CD8-positive, alpha-beta memory T cell (primary cell): ENCODE measurements around the gene PDXDC1. TPM values are rescaled to one million over a fixed set of nuclear protein-coding genes. Genes with fewer than 3 reads are reported as not detected.
A peak's percentile ranks its signal among the peaks of the same experiment; 100 is the strongest.
"Not testable (repeated sequence)": the region's sequence is repeated elsewhere in the genome, so short reads cannot be mapped to it uniquely, and the experiment has no call there.

Source experiments
- CTCF ChIA-PET: fragments of 350-600 bp; sonication (Branson Sonifier 250); formaldehyde crosslinking; loops from one replicate; lab custom pipeline; 2021; ENCODE audit warnings: antibody characterized with exemption; lab: Charles Lee
- POLR2A ChIA-PET: fragments of 350-600 bp; sonication (Branson Sonifier 250); formaldehyde crosslinking; loops from one replicate; lab custom pipeline; 2021; ENCODE audit warnings: antibody characterized with exemption; lab: Charles Lee
- DNase-seq, 5 donors: peaks; one replicate each; pipeline versions ENCODE4 v3.0.0 to v3.0.0-alpha.2; 2020 to 2022; ENCODE audit warnings: mixed read lengths in 1 of 5
- H3K27ac ChIP-seq: one replicate; pipeline ENCODE4 v1.7.0; 2013; ENCODE audit warnings: low read depth, mild to moderate bottlenecking, low read length, moderate library complexity
- H3K27me3 ChIP-seq: 2 replicates; pipeline ENCODE4 v1.7.0; 2013; ENCODE audit warnings: low read length, mild to moderate bottlenecking; ENCODE audit not compliant: insufficient read depth, poor library complexity, severe bottlenecking
- H3K36me3 ChIP-seq: 2 replicates; pipeline ENCODE4 v1.7.0; 2013; ENCODE audit warnings: mild to moderate bottlenecking, low read length, moderate library complexity; ENCODE audit not compliant: insufficient read depth
- H3K4me1 ChIP-seq: 2 replicates; pipeline ENCODE4 v1.7.0; 2013; ENCODE audit warnings: mild to moderate bottlenecking, low read length, moderate library complexity; ENCODE audit not compliant: insufficient read depth
- H3K4me3 ChIP-seq: 2 replicates; pipeline ENCODE4 v1.7.0; 2013; ENCODE audit warnings: mild to moderate bottlenecking, low read length
- H3K9me3 ChIP-seq: 2 replicates; pipeline ENCODE4 v1.7.0; 2013; ENCODE audit warnings: mild to moderate bottlenecking, low read length
- H3K27ac Mint-ChIP-seq, 8 donors: one replicate each; pipeline ENCODE4 v1.8.0; 2020 to 2021; ENCODE audit warnings: mixed read lengths in 8 of 8, mild to moderate bottlenecking in 6 of 8, inconsistent platforms in 3 of 8, moderate library complexity in 3 of 8
- H3K27me3 Mint-ChIP-seq, 2 donors: one replicate each; pipeline ENCODE4 v1.8.0; 2020 to 2021; ENCODE audit warnings: mixed read lengths in 2 of 2, mild to moderate bottlenecking in 1 of 2, moderate library complexity in 1 of 2
- H3K36me3 Mint-ChIP-seq, 3 donors: one replicate each; pipeline ENCODE4 v1.8.0; 2020 to 2021; ENCODE audit warnings: mixed read lengths in 3 of 3, inconsistent platforms in 1 of 3, mild to moderate bottlenecking in 1 of 3
- H3K4me1 Mint-ChIP-seq, 3 donors: one replicate each; pipeline ENCODE4 v1.8.0; 2020 to 2021; ENCODE audit warnings: mixed read lengths in 3 of 3, inconsistent platforms in 1 of 3, mild to moderate bottlenecking in 1 of 3
- H3K4me3 Mint-ChIP-seq, 7 donors: one replicate each; pipeline ENCODE4 v1.8.0; 2020 to 2021; ENCODE audit warnings: mixed read lengths in 7 of 7, mild to moderate bottlenecking in 6 of 7, moderate library complexity in 4 of 7, inconsistent platforms in 2 of 7
- H3K9me3 Mint-ChIP-seq, 5 donors: one replicate each; pipeline ENCODE4 v1.8.0; 2020 to 2022; ENCODE audit warnings: mixed read lengths in 5 of 5, mild to moderate bottlenecking in 3 of 5, moderate library complexity in 2 of 5, inconsistent platforms in 1 of 5
- polyA plus RNA-seq: library from polyadenylated mRNA; unstranded; fragments of 300-500 nt; fragmentation: Illumina TruSeq; gene quantifications from one replicate; pipeline ENCODE4 v1.2.3, GENCODE V29; 2021
- total RNA-seq, 2 experiments: library from RNA; stranded (reverse); gene quantifications; one replicate each; pipeline ENCODE4 v1.2.3, GENCODE V29; 2021

PDXDC1 gene
- total and polyA plus RNA-seq, 3 experiments from 2014 or later, result 39.5 to 58.5 (median 55.5) TPM

DNA sequence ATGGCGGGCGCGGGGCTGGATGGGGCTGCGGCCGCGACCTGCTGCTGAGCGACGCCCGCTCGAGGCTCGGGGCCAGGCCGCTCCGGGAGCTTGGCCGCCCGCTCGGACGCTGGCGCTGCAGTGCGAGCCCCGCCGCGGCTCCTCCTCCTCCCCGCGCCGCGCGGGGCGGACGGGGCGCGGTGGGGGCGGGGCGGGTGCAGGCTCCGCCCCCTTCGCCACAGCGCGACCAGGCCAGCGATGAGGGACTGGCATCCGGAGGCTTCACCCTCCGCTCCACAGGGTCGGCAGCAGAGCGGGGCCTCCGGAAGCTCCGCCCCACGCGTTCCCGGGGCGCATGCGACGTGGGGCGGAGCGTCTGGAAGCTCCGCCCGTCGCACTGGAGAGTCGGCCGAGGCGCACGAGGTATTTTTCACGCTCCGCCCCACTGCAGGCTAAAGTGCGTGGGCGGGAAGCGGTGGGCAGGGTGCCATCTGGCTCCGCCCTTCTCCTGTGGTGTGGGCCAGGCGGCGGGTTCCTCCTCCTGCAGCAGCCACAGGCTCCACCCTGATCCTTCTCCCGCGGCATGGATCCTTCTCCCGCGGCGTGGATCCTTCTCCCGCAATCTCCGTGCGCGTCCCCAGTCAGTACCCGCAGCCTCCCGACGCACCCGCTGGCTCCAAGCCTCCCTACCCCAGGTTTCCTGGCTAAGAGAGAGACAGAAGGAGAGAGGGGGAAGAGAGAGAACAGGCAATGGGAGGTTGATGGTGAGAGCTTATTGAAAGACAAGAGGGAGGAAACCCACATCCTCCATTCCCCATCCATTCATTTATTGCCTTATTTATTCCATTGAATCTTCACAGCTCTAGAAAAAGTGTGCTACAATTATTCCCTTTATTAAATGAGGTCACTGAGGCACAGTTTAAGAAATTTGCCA, 180.1 kb downstream of the PDXDC1 start:
- H3K27me3 ChIP-seq, result not testable (repeated sequence)
- POLR2A ChIA-PET, result interaction anchor here (0.6 kb wide), 1 partner anchor 681 kb away, joined by 3 read pairs; no protein-coding TSS in a partner anchor

DNA sequence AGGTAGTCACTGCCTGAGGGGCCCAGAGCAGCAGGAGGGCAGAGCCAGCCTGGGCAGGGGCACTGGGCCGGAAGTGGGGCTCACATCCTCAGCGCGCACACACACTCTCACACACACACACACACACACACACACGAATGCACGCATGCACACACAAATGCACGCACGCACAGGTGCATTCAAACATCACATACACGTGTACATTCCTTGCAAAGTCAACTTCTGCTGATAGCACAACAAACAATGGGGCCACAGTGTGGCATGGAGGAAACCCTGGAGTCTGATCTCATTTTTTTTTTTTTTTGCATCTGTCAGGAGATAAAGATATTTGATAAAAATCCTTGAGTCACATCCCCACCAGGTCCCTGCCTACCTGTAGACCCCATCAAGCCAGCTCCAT, 182.8 kb downstream of the PDXDC1 start:
- H3K9me3 Mint-ChIP-seq, H3K36me3 ChIP-seq, H3K9me3 ChIP-seq, H3K4me3 Mint-ChIP-seq, DNase-seq, H3K4me3 ChIP-seq, H3K27me3 ChIP-seq, H3K4me1 ChIP-seq, H3K27ac Mint-ChIP-seq, POLR2A ChIA-PET, H3K27ac ChIP-seq, H3K4me1 Mint-ChIP-seq, H3K27me3 Mint-ChIP-seq, CTCF ChIA-PET, H3K36me3 Mint-ChIP-seq: not testable (repeated sequence)

More for the DNA sequence above, 180.1 kb downstream of the PDXDC1 start:
- H3K27ac ChIP-seq, CTCF ChIA-PET, H3K36me3 Mint-ChIP-seq, H3K9me3 Mint-ChIP-seq, H3K9me3 ChIP-seq, H3K27me3 Mint-ChIP-seq, H3K4me3 ChIP-seq, H3K4me1 ChIP-seq, H3K4me1 Mint-ChIP-seq, H3K36me3 ChIP-seq: not testable (repeated sequence)
- peak overlapping the region; percentile 71 to 85 (median 77) for H3K4me3 Mint-ChIP-seq
- peak overlapping the region in 5 of 8 donors; percentile 42 to 87 (median 63) for H3K27ac Mint-ChIP-seq
- DNase-seq, result peak; percentile 80 to 94 (median 87)

DNA sequence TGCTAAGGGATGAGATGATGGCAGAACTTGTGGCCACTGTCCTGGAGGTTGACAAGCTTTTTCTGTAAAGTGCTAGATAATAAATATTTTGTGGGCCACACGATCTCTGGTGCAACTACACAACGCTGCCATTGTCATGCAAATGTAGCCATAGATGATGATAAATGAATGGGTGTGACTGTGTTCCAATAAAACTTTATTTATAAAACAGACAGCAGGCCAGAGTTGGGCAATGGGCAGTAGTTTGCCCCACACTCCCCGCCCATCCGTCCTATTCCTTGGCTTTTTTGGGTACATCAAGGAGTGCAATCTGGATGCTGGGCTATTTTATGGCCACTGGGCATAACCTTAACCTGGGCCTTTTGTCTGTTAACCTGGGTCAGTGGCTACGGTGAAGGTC, 184.8 kb downstream of the PDXDC1 start:
- H3K4me1 ChIP-seq, H3K9me3 ChIP-seq, H3K9me3 Mint-ChIP-seq, H3K4me3 ChIP-seq, H3K4me1 Mint-ChIP-seq, CTCF ChIA-PET, H3K27ac ChIP-seq, H3K4me3 Mint-ChIP-seq, H3K36me3 ChIP-seq, H3K27me3 ChIP-seq, H3K27ac Mint-ChIP-seq, H3K27me3 Mint-ChIP-seq, POLR2A ChIA-PET, H3K36me3 Mint-ChIP-seq, DNase-seq: not testable (repeated sequence)

DNA sequence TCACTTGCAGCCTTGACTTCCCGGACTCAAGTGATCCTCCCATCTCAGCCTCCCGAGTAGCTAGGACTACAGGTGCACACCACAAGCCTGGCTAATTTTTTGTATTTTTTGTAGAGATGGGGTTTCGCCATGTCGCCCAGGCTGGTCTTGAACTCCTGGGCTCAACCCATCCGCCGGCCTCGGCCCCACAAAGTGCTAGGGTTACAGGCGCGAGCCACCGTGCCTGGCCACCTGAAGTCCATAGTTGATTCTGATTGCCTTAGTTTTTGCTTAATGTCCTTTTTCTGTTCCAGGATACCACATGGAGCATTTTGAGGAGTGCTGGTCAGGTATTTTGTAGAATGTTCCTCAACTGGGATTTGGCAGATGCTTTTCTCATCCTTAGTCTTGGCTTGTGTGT, 185.7 kb downstream of the PDXDC1 start:
- POLR2A ChIA-PET, H3K36me3 Mint-ChIP-seq, H3K27me3 ChIP-seq, H3K27ac Mint-ChIP-seq, H3K4me3 ChIP-seq, H3K36me3 ChIP-seq, H3K27me3 Mint-ChIP-seq, DNase-seq, H3K9me3 Mint-ChIP-seq, CTCF ChIA-PET, H3K27ac ChIP-seq, H3K4me3 Mint-ChIP-seq, H3K9me3 ChIP-seq, H3K4me1 Mint-ChIP-seq, H3K4me1 ChIP-seq: not testable (repeated sequence)

DNA sequence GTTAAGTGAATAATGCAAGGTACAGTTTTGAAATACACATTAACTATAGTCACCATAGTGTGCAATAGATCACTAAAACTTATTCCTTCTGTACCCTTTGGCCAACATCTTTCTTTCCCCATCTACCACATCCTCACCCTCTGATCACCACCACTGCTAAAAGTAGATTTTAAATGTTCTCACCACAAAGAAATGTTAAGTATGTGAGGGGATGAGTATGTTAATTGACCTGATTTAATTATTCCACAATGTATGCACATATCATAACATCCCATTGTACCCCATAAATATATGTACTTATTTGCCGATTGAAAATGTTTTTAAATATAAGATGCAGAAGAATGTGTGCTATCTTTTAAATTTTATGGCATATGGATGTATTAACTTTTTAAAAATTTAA, 188.2 kb downstream of the PDXDC1 start:
- H3K4me3 ChIP-seq, H3K27ac Mint-ChIP-seq, H3K4me3 Mint-ChIP-seq, H3K27me3 ChIP-seq, DNase-seq, POLR2A ChIA-PET, H3K4me1 Mint-ChIP-seq, H3K27ac ChIP-seq, H3K36me3 Mint-ChIP-seq, H3K9me3 Mint-ChIP-seq, H3K9me3 ChIP-seq, H3K36me3 ChIP-seq, CTCF ChIA-PET, H3K4me1 ChIP-seq: not testable (repeated sequence)
- peaks cover 7 to 14% of the 10 kb centered on the region in 2 donors for H3K27me3 Mint-ChIP-seq

DNA sequence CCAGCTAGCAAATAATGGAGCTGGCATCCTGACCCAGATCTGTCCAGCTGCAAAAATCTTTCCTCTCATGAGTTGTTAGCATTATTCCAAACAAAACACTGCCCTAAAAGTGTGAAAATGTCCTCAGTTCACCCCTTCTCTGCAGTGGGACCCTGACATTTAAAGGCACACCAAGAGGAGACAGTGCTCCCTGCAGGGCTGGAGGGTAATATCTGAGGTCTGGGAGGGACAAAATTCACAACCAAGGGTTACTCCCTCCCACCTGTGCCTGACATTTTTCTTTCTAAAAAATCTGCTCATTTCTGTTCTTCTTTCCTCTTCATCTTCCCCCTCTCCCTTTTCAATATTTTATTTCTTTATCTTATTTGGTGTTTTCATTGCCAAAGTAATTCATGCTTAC, 191.4 kb downstream of the PDXDC1 start:
- H3K4me1 Mint-ChIP-seq, POLR2A ChIA-PET, H3K36me3 ChIP-seq, H3K27me3 ChIP-seq, H3K9me3 Mint-ChIP-seq, H3K4me3 ChIP-seq, H3K27ac ChIP-seq, H3K36me3 Mint-ChIP-seq, H3K4me1 ChIP-seq, DNase-seq, H3K27ac Mint-ChIP-seq, CTCF ChIA-PET, H3K4me3 Mint-ChIP-seq, H3K9me3 ChIP-seq: not testable (repeated sequence)
- peaks cover 7 to 15% of the 10 kb centered on the region in 2 donors for H3K27me3 Mint-ChIP-seq

DNA sequence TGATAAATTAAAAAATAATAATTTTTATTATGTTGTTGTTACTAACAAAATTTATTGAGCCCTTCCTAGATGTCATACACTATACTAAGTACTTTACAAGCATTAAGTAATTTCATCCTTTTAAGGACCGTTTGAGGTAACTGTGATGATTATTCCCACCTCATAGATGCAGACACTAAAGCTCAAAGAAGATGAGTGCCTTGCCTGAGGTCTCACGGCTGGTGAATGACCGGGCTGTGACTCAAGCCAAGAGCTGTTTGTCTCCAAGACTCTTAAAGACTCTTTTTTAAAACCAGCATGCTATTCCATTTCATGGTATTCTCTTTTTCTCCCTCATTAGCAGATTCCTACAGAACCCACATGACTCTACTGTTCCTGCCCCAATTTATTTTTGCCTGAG, 193.5 kb downstream of the PDXDC1 start:
- peaks cover 7 to 12% of the 10 kb centered on the region in 2 donors for H3K27me3 Mint-ChIP-seq

DNA sequence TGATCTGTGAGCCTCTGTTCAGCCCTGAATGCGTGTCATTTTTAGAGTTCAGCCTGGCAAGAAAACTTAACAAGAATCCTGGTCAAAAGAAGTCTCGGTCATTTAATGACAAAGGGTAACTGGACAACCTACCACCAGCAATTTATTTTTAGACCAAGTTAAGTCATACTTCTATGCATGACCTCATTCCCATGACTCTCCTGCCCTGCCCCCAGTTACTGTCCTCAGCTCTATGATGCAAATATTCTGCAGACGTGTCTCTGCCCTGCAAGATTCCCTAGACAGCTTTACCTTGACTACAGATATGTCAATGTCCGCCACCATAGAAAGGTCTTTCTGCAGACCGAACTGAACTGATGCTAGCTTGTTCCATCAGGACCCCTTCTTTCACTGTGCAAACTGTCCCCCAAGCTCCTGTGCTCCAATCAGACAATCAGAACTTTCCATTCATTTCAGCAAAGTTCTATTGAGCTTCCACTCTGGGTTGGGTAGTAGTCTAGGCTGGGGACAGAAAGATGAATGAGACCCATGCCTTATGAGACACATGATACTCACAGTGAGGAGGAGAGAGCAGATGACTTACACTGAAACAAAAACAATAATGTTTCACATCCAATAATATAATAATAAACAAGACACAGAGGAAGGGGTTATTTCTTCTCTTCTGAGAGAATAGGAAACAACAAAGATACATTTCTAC, 194.3 kb downstream of the PDXDC1 start:
- H3K9me3 Mint-ChIP-seq, H3K4me3 ChIP-seq, H3K27me3 ChIP-seq, DNase-seq, CTCF ChIA-PET, H3K4me1 Mint-ChIP-seq, H3K27ac Mint-ChIP-seq, H3K4me3 Mint-ChIP-seq, H3K9me3 ChIP-seq, H3K27ac ChIP-seq, H3K36me3 ChIP-seq, H3K36me3 Mint-ChIP-seq, H3K4me1 ChIP-seq, POLR2A ChIA-PET: not testable (repeated sequence)
- peaks cover 7 to 15% of the 10 kb centered on the region in 2 donors for H3K27me3 Mint-ChIP-seq

More for the DNA sequence above, 193.5 kb downstream of the PDXDC1 start:
- H3K9me3 ChIP-seq, CTCF ChIA-PET, H3K4me3 Mint-ChIP-seq, DNase-seq, H3K36me3 ChIP-seq, H3K27ac Mint-ChIP-seq, H3K4me3 ChIP-seq, H3K9me3 Mint-ChIP-seq, H3K27ac ChIP-seq, H3K27me3 ChIP-seq, H3K4me1 ChIP-seq, H3K36me3 Mint-ChIP-seq, H3K4me1 Mint-ChIP-seq, POLR2A ChIA-PET: not testable (repeated sequence)
